GM19099 (cell line): ENCODE measurements around the gene TRPV2.

Experiments used
- POLR2A ChIP-seq: IDR thresholded peaks from 3 replicates; pipeline ENCODE4 v1.6.1; 2011; ENCODE audit warnings: low read depth; ENCODE audit not compliant: insufficient read length; ENCODE audit errors: extremely low read depth

The TRPV2 gene

DNA sequence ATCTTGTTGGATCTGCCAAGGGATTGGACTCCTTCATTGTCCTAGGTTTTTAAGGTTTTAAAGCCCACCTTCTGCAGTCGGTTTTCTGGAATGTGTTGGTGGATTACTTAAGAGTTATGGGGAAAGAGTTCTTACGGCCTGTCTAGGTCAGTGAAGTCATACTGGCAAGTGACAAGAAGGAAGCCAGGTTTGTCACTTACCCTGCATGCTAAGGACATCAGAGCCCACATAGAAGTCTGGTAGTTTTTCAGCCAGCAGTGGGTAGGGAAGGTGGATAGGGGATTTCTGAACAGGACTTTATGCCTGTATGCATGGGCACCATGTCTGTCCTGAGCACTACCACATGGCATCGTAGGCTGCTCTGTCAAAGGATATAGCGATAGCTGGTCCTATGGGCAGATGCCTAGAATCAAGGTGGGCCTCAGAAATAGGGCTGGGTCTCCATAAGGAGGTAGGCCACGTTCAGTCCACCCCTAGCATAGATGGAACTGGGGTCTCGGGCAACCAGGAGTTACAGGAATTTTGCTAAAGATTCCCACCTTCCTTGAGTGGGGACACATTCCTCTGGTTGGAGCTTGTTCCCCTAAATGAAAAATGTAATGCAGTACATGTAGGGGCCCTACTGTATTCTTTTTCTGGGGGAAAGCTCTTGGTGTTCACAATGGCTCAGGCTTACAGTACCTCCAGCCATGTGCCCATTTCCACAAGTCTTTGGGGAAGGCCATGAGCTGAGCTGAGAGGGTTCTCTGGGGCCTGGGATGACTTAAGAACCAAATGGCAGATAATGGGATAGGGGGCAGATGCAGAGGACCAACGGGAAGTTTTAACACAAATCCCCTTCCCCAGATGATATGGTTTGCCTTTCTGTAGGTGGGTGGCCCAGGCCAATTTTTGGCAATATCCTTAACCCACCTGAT, 27.5 kb downstream of the TRPV2 start:
- peak; percentile 47 for TF ChIP-seq POLR2A

DNA sequence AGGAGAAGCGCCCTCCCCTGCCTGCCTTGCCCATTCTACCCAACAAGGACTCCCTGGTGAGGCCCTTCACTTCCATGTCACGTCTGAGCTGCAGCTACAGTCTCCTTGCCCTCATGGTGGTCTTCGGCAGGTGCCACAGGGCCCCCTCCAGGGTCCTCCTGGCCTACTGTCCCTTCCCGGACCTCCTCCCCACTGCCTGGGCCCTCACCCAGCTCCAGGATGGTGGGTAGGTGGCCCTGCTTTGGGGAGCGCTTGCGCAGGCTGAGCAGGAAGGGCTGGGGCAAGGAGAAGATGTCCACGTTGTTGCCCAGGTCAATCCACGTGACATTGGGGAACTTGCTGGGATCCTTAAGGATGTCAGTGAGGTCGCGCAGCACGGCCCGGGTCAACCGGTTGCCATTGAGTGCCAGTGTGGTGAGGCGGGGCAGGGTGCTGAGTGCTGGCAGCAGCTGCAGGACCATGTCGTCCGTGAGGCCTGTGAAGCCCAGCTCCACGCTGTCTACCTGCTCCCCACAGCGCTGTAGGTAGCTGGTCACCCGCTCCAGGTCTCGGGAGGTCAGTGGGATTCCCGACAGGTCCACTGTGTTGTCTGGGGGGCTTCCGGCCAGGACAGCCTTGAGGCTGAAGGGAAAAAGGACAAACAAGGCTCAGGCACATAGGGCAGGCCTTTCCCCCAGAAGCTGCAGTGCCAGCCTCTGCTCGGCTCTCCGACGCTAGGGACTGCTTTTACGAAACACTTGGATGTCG, 28.3 kb downstream of the TRPV2 start:
- peak; percentile 28 for TF ChIP-seq POLR2A

- TF ChIP-seq POLR2A: peak; percentile 6
These were observed 29.0 kb downstream of the TRPV2 start for GRCh38 chr17:16444258-16444886.

GRCh38 chr17:16446338-16446983, 31.1 kb downstream of the TRPV2 start:
- TF ChIP-seq POLR2A: no peak

GRCh38 chr17:16447676-16448075, 32.3 kb downstream of the TRPV2 start:
- TF ChIP-seq POLR2A: no peak

- TF ChIP-seq POLR2A: no peak
These were observed 33.1 kb downstream of the TRPV2 start for GRCh38 chr17:16448490-16448889.

DNA sequence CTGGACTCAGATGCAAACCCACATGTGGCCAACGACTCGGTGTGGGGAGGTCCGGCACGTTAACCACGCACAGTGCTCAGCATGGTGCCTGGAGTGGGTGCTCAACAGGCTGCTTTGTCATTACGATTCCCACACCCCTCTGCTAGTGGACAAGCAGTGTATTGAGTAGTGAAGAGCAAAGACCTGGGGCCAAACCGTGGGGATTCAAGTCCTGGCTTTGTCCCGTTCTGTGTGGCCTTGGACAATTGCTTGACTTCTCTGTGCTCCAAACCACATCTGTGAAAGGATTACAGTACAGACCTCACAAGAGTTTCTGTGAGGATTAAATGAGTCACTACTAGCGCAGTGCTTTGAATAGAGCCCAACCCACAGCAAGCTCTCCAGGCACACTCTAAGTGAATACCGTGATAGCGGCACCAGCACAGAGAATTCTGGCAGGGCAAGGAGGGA, 33.8 kb downstream of the TRPV2 start:
- TF ChIP-seq POLR2A: no peak

- TF ChIP-seq POLR2A: no peak
These were observed 34.7 kb downstream of the TRPV2 start for GRCh38 chr17:16450028-16450427.

DNA sequence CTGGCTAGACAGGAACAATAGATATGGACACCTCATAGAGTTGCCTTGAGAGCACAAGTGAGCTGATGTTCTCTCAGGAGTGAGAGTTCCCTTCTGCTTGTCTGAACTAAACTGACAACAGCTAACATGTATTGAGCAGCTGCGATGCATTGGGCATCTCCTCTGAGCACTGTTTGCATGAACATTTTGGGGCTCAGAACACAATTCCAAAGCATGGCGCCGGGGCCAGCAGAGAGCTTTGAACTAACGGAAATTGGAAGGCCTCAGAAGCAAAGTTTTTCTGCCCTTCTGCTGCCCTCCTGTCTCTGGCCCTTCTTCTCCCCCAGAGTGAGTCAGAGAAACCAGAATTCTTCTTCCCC, 38.1 kb downstream of the TRPV2 start:
- no peak for TF ChIP-seq POLR2A

DNA sequence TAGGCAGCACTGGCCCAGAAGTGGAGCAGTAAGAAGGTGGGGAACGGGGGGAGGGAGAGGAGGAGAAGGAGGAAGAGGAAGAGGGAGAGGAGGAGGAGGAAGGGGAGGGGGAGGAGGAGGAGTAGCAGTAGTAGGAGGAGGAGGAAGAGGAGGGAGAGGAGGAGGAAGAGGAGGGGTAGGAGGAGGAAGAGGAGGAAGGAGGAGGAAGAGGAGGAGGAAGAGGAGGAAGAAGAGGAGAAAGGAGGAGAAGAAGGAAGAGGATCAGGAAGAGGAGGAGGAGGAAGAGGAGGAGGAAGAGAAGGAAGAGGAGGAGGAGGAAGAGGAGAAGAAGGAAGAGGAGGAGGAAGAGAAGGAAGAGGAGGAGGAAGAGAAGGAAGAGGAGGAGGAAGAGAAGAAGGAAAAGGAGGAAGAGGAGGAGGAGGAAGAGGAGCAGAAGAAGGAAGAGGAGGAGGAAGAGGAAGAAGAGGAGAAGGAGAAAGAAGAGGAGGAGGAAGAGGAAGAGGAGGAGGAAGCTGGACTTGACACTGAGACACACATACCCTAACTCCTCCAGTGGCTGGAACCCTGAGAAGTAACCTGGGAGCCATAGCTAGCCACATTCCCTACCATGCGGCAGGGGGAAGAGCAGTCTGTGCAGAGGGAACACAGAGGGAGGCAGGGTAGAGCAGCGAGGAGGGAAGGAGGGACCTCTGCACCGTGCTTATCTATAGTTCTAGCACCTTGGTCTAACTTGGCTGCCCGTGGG, 40.8 kb downstream of the TRPV2 start:
- no peak for TF ChIP-seq POLR2A

DNA sequence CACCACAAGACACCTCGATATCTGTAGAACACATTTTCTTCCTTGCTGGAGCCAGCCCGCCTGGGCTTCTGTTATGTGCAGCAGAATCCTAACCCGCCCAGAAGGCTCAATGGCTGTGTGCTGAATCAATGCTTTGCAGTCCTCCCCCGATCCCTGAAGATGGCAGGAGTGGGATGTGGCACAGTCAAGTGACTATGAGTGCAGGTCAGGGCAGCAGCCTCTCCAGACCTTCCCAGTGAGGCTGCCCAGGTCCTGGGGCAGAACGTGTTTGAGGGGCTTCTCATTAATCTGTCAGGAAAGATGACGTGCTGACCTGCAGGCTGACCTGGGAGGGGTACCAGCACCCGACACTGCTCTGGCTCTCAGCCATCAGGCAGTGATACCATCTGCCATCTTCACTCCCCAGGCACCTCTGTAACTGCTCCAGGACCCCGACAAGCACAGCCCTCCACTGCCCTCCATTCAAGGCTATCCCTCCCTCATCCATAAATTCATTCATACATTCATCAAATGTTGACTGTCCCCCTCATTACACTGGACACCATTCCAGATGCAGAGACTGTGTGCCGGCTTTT, 41.5 kb downstream of the TRPV2 start:
- no peak for TF ChIP-seq POLR2A

GRCh38 chr17:16459271-16459670, 43.9 kb downstream of the TRPV2 start:
- TF ChIP-seq POLR2A: no peak

- TF ChIP-seq POLR2A: no peak
These were observed 44.6 kb downstream of the TRPV2 start for GRCh38 chr17:16459855-16460550.
